IMR-90 (cell line): ENCODE results near the gene TCEA2. TPM values are rescaled to one million over a fixed set of nuclear protein-coding genes. Genes with fewer than 3 reads are reported as not detected.

ENCODE experiments used
- ATAC-seq: fragments of 200-7000 bp; cut with Tn5 transposase; 2 replicates; pipeline ENCODE4 v1.9.1; 2020; ENCODE audit warnings: low read depth, mild to moderate bottlenecking, moderate library complexity
- BruUV-seq: library from RNA; stranded (reverse); fragments of 400-500 nt; replicated peaks from 2 replicates; lab custom pipeline; 2021; lab: Mats Ljungman, UMichigan
- CTCF ChIA-PET: fragments of 300-600 bp; formaldehyde crosslinking; extraction: SDS; loops from one replicate; lab custom pipeline; 2021; ENCODE audit warnings: antibody characterized with exemption; lab: Yijun Ruan, JAX
- POLR2A ChIA-PET: fragments of 300-600 bp; sonication (Branson Sonifier 250); formaldehyde crosslinking; loops from one replicate; lab custom pipeline; 2022; ENCODE audit warnings: antibody characterized with exemption; ENCODE audit not compliant: unreplicated experiment; lab: Charles Lee
- DNase-seq: peaks from one replicate; pipeline ENCODE4 v3.0.0; 2013
- H2AFZ ChIP-seq: replicated peaks from 2 replicates; pipeline ENCODE3; 2013; ENCODE audit warnings: low read length, mild to moderate bottlenecking; ENCODE audit not compliant: poor library complexity
- H2AK5ac ChIP-seq: 2 replicates; pipeline ENCODE4 v1.6.1; 2013; ENCODE audit warnings: low read depth, low read length, inconsistent platforms
- H2AK9ac ChIP-seq: replicated peaks from 2 replicates; pipeline ENCODE3; 2013; ENCODE audit warnings: mild to moderate bottlenecking, low read depth, low read length, moderate library complexity; ENCODE audit not compliant: poor library complexity
- H2BK120ac ChIP-seq: 2 replicates; pipeline ENCODE4 v1.6.1; 2013; ENCODE audit warnings: low read depth, low read length, inconsistent platforms
- H2BK15ac ChIP-seq: 3 replicates; pipeline ENCODE4 v1.6.1; 2013; ENCODE audit warnings: low read depth, low read length, inconsistent platforms
- H2BK20ac ChIP-seq: 2 replicates; pipeline ENCODE4 v1.6.1; 2013; ENCODE audit warnings: low read depth, mild to moderate bottlenecking, inconsistent platforms, low read length, moderate library complexity
- H2BK5ac ChIP-seq: 2 replicates; pipeline ENCODE4 v1.6.1; 2013; ENCODE audit warnings: mild to moderate bottlenecking, low read depth, low read length, inconsistent platforms; ENCODE audit not compliant: poor library complexity, severe bottlenecking
- H3K14ac ChIP-seq: replicated peaks from 2 replicates; pipeline ENCODE4 v1.6.1; 2013; ENCODE audit warnings: low read depth, low read length, inconsistent platforms
- H3K18ac ChIP-seq: 2 replicates; pipeline ENCODE4 v1.6.1; 2013; ENCODE audit warnings: low read depth, low read length, control low read depth
- H3K23ac ChIP-seq: 2 replicates; pipeline ENCODE4 v1.6.1; 2013; ENCODE audit warnings: low read depth, low read length, inconsistent platforms
- H3K27ac ChIP-seq: 2 replicates; pipeline ENCODE4 v1.5.1; 2013; ENCODE audit warnings: mild to moderate bottlenecking, control low read depth, low read length; ENCODE audit not compliant: insufficient read depth
- H3K27me3 ChIP-seq: 2 replicates; pipeline ENCODE4 v1.6.1; 2013; ENCODE audit warnings: low read length; ENCODE audit not compliant: control insufficient read depth, insufficient read depth
- H3K36me3 ChIP-seq: 2 replicates; pipeline ENCODE4 v1.6.1; 2013; ENCODE audit warnings: low read length, mixed read lengths; ENCODE audit not compliant: control insufficient read depth, insufficient read depth
- H3K4ac ChIP-seq: 2 replicates; pipeline ENCODE4 v1.6.1; 2013; ENCODE audit warnings: low read depth, low read length, inconsistent platforms
- H3K4me1 ChIP-seq: 2 replicates; pipeline ENCODE4 v1.6.1; 2013; ENCODE audit warnings: low read length, mixed read lengths; ENCODE audit not compliant: control insufficient read depth, insufficient read depth
- H3K4me2 ChIP-seq: 2 replicates; pipeline ENCODE4 v1.6.1; 2013; ENCODE audit warnings: low read depth, mild to moderate bottlenecking, control low read depth, low read length, moderate library complexity
- H3K4me3 ChIP-seq: 2 replicates; pipeline ENCODE4 v1.5.1; 2013; ENCODE audit warnings: low read depth, mild to moderate bottlenecking, control low read depth, low read length, moderate library complexity; ENCODE audit not compliant: insufficient read depth
- H3K56ac ChIP-seq: 2 replicates; pipeline ENCODE4 v1.6.1; 2013; ENCODE audit warnings: low read length, inconsistent platforms; ENCODE audit not compliant: insufficient read depth; ENCODE audit errors: extremely low read depth
- H3K79me1 ChIP-seq, 2 experiments: 2 replicates each; pipeline ENCODE4 v1.6.1; 2013; ENCODE audit warnings: low read length in 2 of 2, inconsistent platforms in 1 of 2, low read depth in 1 of 2
- H3K9ac ChIP-seq: 2 replicates; pipeline ENCODE4 v1.6.1; 2013; ENCODE audit warnings: low read depth, low read length, control low read depth
- H3K9me1 ChIP-seq: 2 replicates; pipeline ENCODE4 v1.6.1; 2013; ENCODE audit warnings: low read length, inconsistent platforms; ENCODE audit not compliant: insufficient read depth
- H3K9me3 ChIP-seq: 2 replicates; pipeline ENCODE4 v1.6.1; 2013; ENCODE audit warnings: low read length; ENCODE audit not compliant: control insufficient read depth, insufficient read depth
- H4K20me1 ChIP-seq: 2 replicates; pipeline ENCODE4 v1.6.1; 2013; ENCODE audit warnings: low read length, inconsistent platforms; ENCODE audit not compliant: insufficient read depth
- H4K5ac ChIP-seq: 2 replicates; pipeline ENCODE4 v1.6.1; 2013; ENCODE audit warnings: mild to moderate bottlenecking, low read depth, low read length, control low read depth
- H4K8ac ChIP-seq, 2 experiments: 2 replicates each; pipeline ENCODE4 v1.6.1; 2013; ENCODE audit warnings: low read depth in 2 of 2, low read length in 2 of 2, control low read depth in 1 of 2, inconsistent platforms in 1 of 2
- H4K91ac ChIP-seq: 2 replicates; pipeline ENCODE4 v1.6.1; 2013; ENCODE audit warnings: low read depth, low read length, inconsistent platforms; ENCODE audit not compliant: insufficient read depth
- BHLHE40 ChIP-seq: fragments of 150-350 bp; IDR thresholded peaks from 2 replicates; pipeline ENCODE4 v1.6.1; 2016; ENCODE audit warnings: mild to moderate bottlenecking, low read depth, low read length
- CHD1 ChIP-seq: IDR thresholded peaks from 2 replicates; pipeline ENCODE4 v1.6.1; 2012; ENCODE audit warnings: low read depth, low read length, improper control_type of control experiment
- MXI1 ChIP-seq: IDR thresholded peaks from 2 replicates; pipeline ENCODE4 v1.6.1; 2012; ENCODE audit warnings: low read depth, mild to moderate bottlenecking, low read length, moderate library complexity, borderline replicate concordance
- POLR2A ChIP-seq: IDR thresholded peaks from 2 replicates; pipeline ENCODE4 v1.6.1; 2012; ENCODE audit warnings: mild to moderate bottlenecking, low read depth, low read length
- RCOR1 ChIP-seq: IDR thresholded peaks from 2 replicates; pipeline ENCODE4 v1.6.1; 2012; ENCODE audit warnings: mild to moderate bottlenecking, low read length, improper control_type of control experiment; ENCODE audit not compliant: insufficient replicate concordance
- SMC3 ChIP-seq: fragments of 150-350 bp; IDR thresholded peaks from 2 replicates; pipeline ENCODE4 v1.6.1; 2016; ENCODE audit warnings: low read depth, mild to moderate bottlenecking, antibody characterized with exemption, low read length, moderate library complexity
- WGBS, 2 experiments: methylation state at CpG; one replicate each; pipeline versions ENCODE4 v1.1.5 to v1.1.7; 2013; ENCODE audit warnings: missing lambda C conversion rate in 2 of 2; ENCODE audit not compliant: insufficient read length in 1 of 2; ENCODE audit errors: extremely low coverage in 2 of 2; 5-methylcytosine and 5-hydroxymethylcytosine counted together
- dilution Hi-C: fragments of 300-500 bp; cut with HindIII; formaldehyde crosslinking; loops from one replicate; pipeline ENCODE4 v1.14.3; 2018; ENCODE audit warnings: low sequenced_read_pairs; ENCODE audit not compliant: unreplicated experiment
- in situ Hi-C: fragments of 300-500 bp; cut with MboI; formaldehyde crosslinking; loops from 3 replicates; pipeline ENCODE4 v1.14.3; 2019; ENCODE audit warnings: low sequenced_read_pairs, inconsistent platforms, mixed read lengths
- intact Hi-C: fragments of 100-400 bp; cut with micrococcal nuclease; formaldehyde crosslinking; loops from 2 replicates; pipeline ENCODE4 v1.10.0; 2022
- polyA plus RNA-seq, 3 experiments: library from polyadenylated mRNA; depleted of rRNA; stranded (reverse); fragments of >200 nt; gene quantifications; 2 replicates each; pipeline ENCODE4 v1.2.3, GENCODE V29; 2012; ENCODE audit warnings: low replicate concordance in 1 of 3
- total RNA-seq: library from RNA; depleted of rRNA; stranded (reverse); fragments of >200 nt; gene quantifications from 2 replicates; pipeline ENCODE4 v1.2.3, GENCODE V29; 2012
- TF ChIP-seq, protein P1 (sequence below): fragments of 150-350 bp; IDR thresholded peaks from 2 replicates; pipeline ENCODE4 v1.6.1; 2016; ENCODE audit warnings: low read depth, mild to moderate bottlenecking, low read length, moderate library complexity, borderline replicate concordance
- TF ChIP-seq, protein P2 (sequence below): conservative IDR thresholded peaks from 2 replicates; pipeline ENCODE4 v1.5.1; 2012; ENCODE audit warnings: mild to moderate bottlenecking, low read depth, low read length, improper control_type of control experiment

Gene TCEA2
- total and polyA plus RNA-seq, 2 of the 4 experiments (the other 2 are of a cell fraction), result 9.3 to 30.0 TPM

DNA sequence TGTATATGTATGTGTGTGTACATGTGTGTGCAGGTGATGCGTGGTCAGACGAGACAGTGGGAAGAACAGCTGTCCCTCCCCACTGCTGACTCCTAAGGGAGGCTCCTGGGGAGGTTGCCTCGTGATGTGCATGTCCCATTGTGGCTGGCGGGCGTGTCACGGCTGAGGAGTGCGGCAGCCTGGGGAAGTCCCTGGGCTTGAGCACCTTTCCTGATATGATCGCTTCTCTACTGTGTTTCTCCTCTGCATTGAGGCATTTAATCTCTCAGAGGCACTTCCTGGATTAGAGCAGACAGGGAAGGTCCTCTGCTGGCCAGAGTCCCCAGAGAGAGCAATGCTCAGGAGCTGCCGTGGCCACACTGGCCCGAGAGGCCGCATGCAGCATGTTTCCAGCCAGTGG is 32.9 kb downstream of the TCEA2 start:
- Histone ChIP-seq H2AK5ac (no peak overlapping the region), H4K5ac (no peak overlapping the region), H3K4me3 (no peak overlapping the region), H2AK9ac (no peak overlapping the region), H3K14ac (no peak overlapping the region), H2BK15ac (no peak overlapping the region), H3K18ac (no peak overlapping the region), H4K8ac (no peak overlapping the region), H2BK5ac (no peak overlapping the region), H3K4me1 (no peaks in the 10 kb centered on the region), H3K79me1 (no peaks in the 10 kb centered on the region), H2AFZ (no peak overlapping the region), H3K36me3 (no peaks in the 10 kb centered on the region), H3K9ac (no peak overlapping the region), H2BK120ac (no peak overlapping the region), H3K23ac (no peak overlapping the region), H3K27ac (no peak overlapping the region), H4K20me1 (no peaks in the 10 kb centered on the region), H4K91ac (no peak overlapping the region), H3K9me3 (no peaks in the 10 kb centered on the region), H3K56ac (no peak overlapping the region), H3K4ac (no peak overlapping the region), H3K9me1 (no peaks in the 10 kb centered on the region), H3K4me2 (no peak overlapping the region), H2BK20ac (no peak overlapping the region), H3K27me3 (peaks cover 18% of the 10 kb centered on the region)
- no TSS peak for BruUV-seq
- no peak for ATAC-seq
- dilution Hi-C loops (no loop called here), intact Hi-C loops (no loop called here), in situ Hi-C loops (no loop called here)
- no peak for DNase-seq
- 76% methylated on average over 8 of the region's 11 CpGs; no CpG with 5 or more reads in 1 of the 2 experiments for WGBS, 2 experiments
- no peak for TF ChIP-seq CHD1
- TF ChIP-seq SMC3, result no peak
- no peak for TF ChIP-seq RCOR1
- TF ChIP-seq, protein P1, sequence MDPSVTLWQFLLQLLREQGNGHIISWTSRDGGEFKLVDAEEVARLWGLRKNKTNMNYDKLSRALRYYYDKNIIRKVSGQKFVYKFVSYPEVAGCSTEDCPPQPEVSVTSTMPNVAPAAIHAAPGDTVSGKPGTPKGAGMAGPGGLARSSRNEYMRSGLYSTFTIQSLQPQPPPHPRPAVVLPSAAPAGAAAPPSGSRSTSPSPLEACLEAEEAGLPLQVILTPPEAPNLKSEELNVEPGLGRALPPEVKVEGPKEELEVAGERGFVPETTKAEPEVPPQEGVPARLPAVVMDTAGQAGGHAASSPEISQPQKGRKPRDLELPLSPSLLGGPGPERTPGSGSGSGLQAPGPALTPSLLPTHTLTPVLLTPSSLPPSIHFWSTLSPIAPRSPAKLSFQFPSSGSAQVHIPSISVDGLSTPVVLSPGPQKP, result no peak
- no peak for TF ChIP-seq MXI1
- TF ChIP-seq, protein P2, sequence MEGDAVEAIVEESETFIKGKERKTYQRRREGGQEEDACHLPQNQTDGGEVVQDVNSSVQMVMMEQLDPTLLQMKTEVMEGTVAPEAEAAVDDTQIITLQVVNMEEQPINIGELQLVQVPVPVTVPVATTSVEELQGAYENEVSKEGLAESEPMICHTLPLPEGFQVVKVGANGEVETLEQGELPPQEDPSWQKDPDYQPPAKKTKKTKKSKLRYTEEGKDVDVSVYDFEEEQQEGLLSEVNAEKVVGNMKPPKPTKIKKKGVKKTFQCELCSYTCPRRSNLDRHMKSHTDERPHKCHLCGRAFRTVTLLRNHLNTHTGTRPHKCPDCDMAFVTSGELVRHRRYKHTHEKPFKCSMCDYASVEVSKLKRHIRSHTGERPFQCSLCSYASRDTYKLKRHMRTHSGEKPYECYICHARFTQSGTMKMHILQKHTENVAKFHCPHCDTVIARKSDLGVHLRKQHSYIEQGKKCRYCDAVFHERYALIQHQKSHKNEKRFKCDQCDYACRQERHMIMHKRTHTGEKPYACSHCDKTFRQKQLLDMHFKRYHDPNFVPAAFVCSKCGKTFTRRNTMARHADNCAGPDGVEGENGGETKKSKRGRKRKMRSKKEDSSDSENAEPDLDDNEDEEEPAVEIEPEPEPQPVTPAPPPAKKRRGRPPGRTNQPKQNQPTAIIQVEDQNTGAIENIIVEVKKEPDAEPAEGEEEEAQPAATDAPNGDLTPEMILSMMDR, result no peak
- no peak for TF ChIP-seq BHLHE40
- no peak for TF ChIP-seq POLR2A
- CTCF ChIA-PET, result no interaction called here
- POLR2A ChIA-PET, result no interaction called here
